HUDEP-2 (cell line): ENCODE results near the gene ITPRIP.

Source experiments
- DNase-seq, 76 experiments: peaks; one replicate each; lab custom pipeline; 2025; ENCODE audit not compliant: unreplicated experiment in 76 of 76; lab: John Stamatoyannopoulos, UW

Gene ITPRIP

DNA sequence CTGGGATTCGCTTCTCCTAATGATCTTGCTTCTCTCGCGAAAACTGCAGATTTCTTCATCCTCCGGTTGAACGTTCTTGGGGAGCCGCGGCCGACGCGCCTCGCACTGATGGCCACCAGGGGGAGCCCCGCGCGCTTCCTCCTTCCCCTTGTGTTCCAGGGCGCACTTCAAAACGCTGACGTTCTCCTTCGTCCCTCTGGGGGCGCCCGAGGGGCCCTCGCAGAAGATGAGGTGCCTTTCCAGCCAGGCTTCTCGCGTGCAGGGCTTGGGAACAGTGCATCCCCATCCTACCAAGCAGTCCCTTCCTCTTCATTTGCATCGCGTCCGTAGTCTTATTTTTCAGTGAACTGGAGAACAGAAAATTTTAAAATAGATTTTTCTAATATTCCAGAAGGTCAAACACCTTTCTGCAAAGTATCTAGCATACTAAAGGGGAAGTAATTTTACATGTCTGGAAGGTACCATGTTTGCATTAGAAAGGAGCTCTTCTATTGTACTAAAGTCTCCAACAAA is 46.8 kb downstream of the ITPRIP start:
- DNase-seq, result peak in 73 of 76 experiments; percentile 21 to 89 (median 73)

DNA sequence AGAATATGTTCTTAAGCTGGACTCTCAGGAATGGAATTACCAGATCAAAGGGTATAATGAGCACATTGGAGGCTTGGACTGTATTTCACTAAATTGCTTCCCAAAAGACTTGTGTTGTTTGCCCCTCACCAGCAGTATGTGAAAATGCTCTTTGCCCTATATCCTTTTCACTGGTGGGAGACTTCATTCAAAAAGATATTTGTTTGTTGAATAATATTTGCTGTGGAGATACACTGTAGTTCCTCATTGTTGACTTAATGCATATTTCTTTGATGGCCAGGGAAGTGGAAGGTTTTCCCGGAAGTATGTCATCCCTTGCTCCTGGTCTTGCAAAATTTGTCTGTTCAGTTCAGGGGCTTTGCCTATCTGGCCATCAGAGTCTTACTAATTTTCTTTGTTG is 49.9 kb downstream of the ITPRIP start:
- DNase-seq, result no peak

DNA sequence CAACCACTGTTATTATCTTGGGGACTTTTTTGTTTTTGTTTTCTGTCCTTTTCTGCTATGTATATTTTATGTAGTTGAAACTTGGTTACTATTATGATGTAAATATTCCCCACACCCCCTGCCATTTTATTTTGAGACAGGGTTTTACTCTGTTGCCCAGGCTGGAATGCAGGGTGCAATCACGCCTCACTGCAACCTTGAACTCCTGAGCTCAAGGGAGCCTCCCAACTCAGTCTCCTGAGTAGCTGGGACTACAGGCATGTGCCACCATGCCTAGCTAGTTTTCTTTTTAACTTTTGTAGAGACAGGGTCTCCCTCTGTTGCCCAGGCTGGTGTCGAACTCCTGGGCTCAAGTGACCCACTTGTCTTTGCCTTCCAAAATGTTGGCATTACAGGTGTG is 51.3 kb downstream of the ITPRIP start:
- no peak for DNase-seq

DNA sequence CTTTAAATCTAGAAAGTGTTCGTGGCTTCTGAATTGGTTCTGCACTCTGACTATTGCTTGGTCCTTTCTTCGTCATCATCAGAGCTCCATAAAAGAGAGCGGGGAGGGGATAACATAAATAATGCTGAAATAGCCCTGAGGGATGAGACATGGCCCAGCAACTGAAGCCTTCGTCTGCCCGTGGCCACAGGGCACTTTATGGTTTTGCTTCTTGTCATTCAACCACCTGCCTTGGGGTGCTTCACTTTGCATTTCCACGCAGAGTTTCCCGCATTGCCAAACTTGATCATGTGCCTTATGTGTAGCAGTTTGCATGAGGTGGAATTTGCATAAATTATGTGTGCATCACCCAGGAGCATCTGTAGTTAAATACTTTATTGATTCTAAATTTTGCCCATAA is 53.4 kb downstream of the ITPRIP start:
- DNase-seq, result no peak

DNA sequence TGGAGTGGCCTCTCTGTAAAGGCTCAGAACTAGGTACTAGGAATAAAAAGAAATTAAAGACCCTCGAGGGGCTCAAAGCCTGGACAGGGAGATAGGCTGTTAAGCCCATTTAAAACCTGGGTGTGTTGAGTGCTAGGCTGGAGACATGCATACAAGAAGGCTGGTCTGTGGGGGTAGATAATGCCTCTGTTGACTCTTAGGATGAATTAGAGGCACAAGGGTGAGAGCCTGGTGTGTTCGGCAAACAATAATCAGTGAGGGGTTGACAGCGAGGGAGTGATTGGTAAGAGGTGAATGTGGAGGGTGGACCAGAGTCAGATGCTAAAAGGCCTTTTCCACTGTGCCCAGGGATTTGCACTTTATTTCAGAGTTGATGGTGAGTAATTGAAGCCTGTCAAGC is 56.6 kb downstream of the ITPRIP start:
- no peak for DNase-seq

DNA sequence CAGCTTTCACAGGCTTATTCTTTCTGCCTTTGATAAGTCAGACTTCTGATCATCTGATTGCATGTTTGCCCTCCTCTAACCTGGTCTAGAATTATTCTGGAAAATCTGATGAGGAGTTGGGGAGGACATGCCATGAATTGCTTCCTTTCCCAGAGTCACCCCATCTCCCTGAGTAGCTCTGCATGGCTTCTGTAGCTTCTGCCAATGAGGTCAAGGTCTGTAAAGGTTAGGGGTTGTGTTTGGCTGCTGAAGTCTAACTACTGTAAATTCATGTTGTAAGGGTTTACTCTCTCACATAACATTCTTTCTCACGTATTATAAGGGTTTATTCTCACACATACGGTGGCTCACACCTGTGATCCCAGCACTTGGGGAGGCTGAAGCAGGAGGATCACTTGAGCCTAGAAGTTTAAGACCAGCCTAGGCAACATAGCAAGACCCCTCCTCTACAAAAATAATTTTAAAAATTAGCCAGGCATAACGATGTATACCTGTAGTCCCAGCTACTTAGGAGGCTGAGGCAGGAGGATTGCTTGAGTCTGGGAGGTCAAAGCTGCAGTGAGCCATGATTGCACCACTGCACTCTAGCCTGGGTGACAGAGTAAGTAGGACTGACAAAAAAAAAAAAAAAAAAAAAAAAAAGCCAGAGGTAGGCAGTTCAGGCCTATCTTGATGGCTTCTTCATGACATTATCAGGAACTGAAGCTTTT is 58.6 kb downstream of the ITPRIP start:
- no peak for DNase-seq

DNA sequence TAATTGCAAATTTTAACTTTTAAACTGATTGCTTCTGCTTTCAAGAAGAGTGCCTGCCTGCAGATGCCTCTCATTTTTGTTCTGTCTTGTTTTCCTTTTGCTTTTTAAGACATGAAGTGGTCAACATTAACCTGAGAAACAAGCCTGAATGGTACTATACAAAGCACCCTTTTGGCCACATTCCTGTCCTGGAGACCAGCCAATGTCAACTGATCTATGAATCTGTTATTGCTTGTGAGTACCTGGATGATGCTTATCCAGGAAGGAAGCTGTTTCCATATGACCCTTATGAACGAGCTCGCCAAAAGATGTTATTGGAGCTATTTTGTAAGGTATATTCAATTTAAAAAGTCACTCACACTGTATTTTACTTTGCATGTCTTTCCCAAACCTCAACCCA is 60.5 kb downstream of the ITPRIP start:
- DNase-seq, result no peak

DNA sequence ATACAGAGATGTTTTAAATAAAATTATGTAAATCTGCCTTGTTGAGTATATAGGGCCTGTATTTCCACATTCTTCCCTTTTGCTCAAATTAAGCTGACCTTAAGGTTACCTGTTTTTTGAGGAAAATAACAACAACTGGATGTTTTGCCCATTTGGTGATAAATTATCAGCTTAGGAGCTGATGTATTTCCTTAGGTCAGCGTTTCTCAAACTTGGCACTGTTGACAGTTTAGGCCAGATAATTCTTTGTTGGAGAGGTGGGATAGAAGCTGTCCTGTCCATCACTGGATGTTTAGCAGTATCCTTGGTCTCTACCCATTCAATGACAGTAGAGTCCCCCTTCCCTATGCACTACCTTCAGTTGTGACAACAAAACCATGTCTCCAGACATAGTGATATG is 62.1 kb downstream of the ITPRIP start:
- no peak for DNase-seq

DNA sequence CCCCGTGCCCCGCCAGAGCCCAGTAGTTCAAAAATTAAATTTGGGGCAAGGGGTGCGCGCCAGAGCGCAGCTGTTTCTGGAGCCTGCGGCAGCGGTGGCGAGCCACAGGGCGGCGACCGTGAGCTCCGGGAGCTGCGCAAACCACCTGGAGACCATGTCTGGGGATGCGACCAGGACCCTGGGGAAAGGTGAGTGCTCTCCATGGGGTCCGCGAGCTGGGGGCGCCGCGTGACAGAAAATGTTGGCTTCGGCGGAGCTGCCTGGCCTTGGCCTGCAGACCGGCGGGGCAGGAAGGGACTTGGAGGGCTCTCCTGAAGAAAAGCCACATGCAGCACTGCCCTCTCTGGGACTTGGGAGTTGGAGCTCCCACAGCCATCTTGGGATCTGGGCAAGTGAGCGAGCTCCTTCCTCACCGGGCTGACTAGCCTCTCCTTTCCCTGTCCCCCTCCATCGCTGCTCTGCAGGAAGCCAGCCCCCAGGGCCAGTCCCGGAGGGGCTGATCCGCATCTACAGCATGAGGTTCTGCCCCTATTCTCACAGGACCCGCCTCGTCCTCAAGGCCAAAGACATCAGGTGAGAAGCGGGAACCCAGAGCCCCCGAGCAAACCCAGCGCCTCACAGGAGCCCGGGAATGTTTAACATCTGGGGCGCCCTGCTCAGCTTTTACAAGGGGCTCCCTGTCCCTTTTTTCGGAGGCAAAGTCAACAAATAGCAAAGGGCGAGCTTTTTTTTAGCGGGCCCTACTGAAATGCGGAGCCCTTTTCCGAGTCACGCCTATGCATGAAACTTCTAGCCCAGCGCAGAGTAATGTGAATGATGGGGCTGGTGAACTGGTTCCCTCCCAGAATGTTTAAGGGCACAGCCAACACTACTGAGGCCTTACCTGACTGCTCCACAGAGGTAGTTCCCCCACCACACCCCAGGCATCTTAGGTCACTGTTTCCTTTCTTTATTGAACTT is 63.2 kb downstream of the ITPRIP start:
- peak in 58 of 76 experiments; percentile 10 to 70 (median 41) for DNase-seq

DNA sequence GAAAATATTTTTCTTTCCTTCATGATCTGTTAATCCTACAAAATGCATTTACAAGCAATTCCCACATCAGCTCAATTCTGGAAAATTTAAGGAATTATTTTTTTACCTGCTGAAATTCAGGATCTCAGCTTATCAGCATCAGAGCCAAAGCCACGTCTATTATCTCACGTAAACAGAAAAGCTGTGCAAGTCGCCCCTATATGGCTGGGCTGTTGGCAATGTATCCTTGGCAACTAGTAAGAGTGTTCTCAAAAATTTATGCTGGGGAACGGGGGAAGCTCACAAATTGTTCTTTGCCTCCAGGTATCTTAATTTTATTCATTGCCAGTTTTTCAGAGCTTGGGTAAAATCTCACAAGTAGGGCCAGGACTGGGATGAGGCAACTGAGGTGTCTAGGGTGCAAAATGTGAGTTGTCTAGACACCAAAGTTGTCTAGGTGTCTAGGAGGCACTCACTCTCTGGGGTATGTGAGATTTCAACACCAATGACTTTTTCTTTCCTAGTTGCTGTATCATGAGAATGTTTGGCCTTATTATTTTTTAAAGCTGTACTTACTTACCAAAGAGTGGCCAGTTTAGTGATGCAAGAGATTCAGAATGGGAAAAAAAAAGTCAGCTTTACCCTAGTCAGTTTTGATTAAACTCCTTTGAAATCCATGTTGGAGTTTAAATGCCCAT is 64.2 kb downstream of the ITPRIP start:
- DNase-seq, result peak in 15 of 76 experiments; percentile 7 to 38 (median 20)

DNA sequence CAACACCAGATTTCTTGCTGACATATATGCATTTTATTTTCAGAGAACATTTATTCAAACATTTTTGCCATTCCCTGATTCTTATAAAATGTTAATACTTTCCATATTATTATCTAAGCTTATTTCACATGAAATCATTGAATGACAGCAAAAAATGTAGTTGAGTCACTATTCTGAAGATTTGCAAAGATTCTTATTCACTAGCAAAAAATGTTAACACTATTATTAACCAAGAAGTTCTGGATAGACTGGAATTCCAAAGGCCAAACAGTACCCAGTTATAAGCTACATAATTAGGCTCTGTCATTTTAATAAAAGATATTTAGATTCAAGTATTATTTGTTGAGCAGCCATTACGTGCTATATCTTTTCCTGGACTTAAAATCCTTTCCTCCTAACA is 65.0 kb downstream of the ITPRIP start:
- no peak for DNase-seq

DNA sequence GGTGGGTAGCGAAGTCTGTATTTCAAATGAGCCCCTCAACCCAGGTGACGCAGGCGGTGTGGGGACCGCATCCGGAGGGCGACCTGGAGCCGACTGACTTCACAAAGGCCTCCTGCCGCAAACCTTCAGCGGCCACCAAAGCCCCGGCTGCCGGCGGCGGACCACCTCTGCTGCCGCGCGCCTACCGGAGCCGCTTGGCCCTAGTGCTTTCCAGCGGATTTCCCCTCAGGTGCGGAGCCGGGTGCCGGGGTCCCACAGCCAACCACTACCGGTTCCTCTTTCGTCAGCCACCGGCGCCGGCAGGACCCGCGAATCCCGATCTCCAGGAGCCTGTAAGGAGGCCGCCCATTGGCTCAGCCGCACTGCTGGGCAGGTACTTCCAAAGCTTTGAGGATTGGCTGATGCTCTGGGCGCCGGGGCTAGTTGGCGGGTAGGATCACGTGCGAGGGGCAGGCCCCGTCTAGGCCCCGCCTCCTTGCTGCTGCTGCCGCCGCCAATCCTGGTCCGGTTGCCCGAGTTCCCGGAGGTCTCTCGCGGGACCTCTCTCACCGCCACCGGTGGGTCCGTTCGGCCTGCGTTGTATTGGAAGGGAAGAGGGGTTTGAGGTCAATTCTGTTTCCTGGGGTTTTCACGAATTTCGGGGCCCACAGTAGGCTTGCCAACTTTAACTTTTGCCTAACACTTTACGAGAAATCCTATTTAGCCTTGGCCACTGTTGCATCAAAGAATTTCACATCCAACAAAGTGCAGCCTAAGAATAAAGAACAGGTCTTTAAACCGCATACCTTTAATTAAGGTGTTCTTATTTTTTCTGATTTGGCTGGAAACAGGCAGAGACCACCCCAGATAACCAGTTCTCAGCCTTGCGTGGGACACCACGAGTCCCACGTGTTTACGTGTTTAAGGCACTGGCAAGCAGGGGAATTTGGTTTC is 69.3 kb downstream of the ITPRIP start, which contains the start of gene GSTO2:
TSS of gene GSTO2 (plus strand) at position 472 of the 933 bp plus-strand sequence. CDS start 5,732 bp downstream, outside the sequence.
- peak; percentile 39 to 99 (median 97) for DNase-seq

DNA sequence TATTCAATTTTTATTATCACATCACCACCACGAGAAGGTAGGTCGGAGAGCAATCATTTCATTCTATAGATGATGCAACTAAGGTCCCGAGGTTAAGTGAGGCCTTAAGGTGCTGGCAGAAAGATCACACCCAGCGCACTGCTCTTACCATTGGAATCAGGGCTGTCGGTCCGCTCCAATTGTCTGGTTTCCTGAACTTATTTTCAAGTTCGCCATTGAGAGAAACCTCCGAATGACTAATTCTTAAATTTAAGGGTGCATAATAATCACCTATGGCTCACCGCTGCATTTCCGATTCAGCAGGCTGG is 69.9 kb downstream of the ITPRIP start:
- peak in 11 of 76 experiments; percentile 43 to 60 (median 54) for DNase-seq

DNA sequence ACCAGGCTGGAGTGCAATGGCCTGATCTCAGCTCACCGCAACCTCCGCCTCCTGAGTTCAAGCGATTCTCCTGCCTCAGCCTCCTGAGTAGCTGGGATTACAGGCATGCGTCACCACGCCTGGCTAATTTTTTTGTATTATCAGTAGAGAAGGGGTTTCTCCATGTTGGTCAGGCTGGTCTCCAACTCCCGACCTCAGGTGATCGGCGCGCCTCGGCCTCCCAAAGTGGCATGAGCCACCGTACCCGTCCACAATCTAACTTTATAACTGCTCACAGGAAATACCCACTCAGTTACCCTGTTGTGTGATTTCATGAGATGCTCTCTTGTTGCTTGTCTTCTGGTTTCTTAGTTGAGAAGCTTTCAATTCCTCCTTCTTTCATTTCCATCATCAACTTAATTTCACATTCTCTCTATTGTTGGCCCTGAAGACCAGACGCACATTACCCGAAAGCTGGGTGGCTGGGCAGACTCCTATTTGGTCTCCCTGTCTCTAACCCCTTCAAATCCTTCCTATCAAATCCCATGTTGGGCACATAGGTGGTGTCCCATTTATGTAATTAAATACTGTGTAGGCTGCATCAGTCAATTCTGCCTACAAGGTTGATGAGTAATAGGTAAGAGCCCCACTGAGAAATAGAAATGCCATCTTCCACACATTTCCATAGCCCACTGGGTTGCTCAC is 70.4 kb downstream of the ITPRIP start:
- DNase-seq, result peak in 1 of 76 experiments; percentile 31

DNA sequence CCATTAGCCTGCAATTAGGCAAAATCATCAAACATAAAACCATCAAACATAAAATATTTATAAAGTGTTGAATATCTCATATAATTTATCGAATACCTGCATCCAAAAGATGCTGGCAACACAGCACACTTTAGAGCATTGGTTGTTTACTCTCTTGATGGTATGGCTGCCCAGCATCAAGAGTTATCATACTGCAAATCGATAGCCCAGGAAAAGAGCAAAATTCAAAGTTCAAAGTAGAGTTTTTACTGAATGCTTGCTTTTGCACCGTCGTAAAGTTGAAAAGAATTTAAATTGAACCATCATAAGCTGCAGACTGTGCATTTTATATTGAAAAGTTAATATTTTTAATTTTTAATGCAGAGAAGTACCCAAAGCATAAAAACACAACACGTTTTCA is 73.5 kb downstream of the ITPRIP start:
- DNase-seq, result no peak

DNA sequence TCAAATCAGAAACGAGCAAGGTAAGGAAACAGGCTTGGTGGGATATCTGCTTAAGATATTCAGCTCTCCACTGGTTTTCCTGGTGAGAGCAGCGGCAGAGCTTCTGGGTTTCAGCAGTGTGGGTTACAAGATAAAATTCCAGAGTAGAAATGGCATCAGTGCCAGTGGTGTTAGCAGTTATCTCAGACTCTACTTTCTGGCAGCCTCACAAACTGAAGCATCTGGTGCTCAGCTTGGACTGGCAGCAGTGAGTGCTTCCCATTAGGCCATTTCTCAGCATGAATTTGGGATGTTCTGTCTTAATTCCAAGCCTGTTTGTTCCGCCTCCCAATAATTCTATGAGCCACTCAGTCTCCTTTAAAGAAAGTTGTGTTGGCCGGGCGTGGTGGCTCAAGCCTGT is 76.2 kb downstream of the ITPRIP start:
- peak in 52 of 76 experiments; percentile 11 to 71 (median 39) for DNase-seq

DNA sequence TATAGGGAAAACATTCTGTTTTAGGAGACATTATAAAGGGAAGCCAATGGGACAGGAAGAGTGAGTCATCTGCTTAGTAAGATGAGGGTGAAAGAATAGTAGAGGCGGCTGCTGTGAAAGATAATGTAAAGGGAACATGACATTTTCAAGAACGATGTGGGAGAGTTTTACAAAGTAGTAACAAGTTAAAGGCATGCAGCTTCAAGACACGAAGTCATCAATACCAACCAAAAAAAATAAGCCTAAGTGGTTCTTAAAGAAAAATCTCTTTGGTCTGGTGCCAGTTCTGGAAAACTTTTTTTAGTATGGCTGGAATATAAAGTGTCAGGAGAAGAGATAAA is 77.5 kb downstream of the ITPRIP start:
- peak in 25 of 76 experiments; percentile 15 to 63 (median 44) for DNase-seq

DNA sequence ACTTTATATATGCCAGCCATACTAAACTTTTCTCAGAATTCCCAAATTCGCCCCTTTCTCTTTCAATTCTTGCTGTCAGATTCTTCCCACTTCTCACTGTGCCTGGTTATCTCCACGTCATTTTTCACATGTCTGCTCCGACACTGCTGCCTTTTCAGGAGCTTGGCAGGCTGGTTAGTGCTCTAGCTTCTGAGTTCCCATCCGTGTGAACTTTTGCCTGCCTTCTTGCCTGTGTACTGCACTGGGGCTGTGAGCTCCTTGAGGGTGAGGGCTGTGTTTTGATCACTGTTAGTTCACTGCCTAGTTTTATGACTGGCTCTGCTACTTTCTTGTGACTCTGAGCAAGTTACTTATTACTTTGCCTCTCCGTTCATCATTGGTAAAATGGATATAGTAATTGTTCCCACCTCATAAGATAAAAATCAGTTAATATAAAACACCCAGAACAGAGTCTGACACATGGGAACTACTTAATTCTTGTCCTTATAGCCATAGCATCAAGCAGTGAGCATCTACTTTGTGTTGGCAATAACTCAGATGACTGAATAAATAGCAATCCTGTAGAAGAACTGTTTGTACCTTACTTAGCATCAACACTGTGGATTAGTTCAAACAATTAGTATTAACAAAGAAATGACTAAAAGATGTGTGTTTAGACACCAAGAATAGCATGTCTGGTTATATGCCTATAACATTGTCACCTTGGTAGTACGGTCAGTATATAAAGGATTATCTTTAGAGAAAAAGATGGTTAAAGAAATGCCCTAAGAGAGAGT is 78.1 kb downstream of the ITPRIP start:
- DNase-seq, result peak in 6 of 76 experiments; percentile 3 to 30 (median 20)
